Endothelial cell of umbilical vein (primary cell): ENCODE data around the gene HABP2. TPM values are rescaled to one million over a fixed set of nuclear protein-coding genes. Genes with fewer than 3 reads are reported as not detected.

ENCODE experiments used
- BruUV-seq: library from RNA; stranded (reverse); fragments of 400-500 nt; replicated peaks from 2 replicates; lab custom pipeline; 2021; lab: Mats Ljungman, UMichigan
- CTCF ChIA-PET: fragments of 300-600, 350-600 bp; sonication (Branson Sonifier 250); formaldehyde crosslinking; loops from one replicate; lab custom pipeline; 2021; ENCODE audit warnings: antibody characterized with exemption, inconsistent platforms; lab: Charles Lee
- POLR2A ChIA-PET: fragments of 300-600, 350-600 bp; sonication (Branson Sonifier 250); formaldehyde crosslinking; loops from one replicate; lab custom pipeline; 2021; ENCODE audit warnings: antibody characterized with exemption, inconsistent platforms; lab: Charles Lee
- DNase-seq: peaks from one replicate; pipeline ENCODE4 v3.0.0-alpha.2; 2011; ENCODE audit warnings: low read depth, low spot score
- FAIRE-seq: peaks from 2 replicates; lab custom pipeline; 2011; peaks lifted over from hg19 to GRCh38; lab: Jason Lieb, UNC
- H2AFZ ChIP-seq: 2 replicates; pipeline ENCODE4 v1.6.0; 2012; ENCODE audit warnings: low read depth, low read length, control low read depth, inconsistent platforms
- H3K27ac ChIP-seq: 2 replicates; pipeline ENCODE4 v1.5.1; 2011; ENCODE audit warnings: low read depth, mild to moderate bottlenecking, control low read depth, low read length, moderate library complexity; ENCODE audit not compliant: insufficient read depth
- H3K27me3 ChIP-seq, 2 experiments: 2 replicates each; pipeline versions ENCODE4 v1.6.0 to v1.6.1; 2011; ENCODE audit warnings: low read length in 2 of 2, mixed read lengths in 1 of 2; ENCODE audit not compliant: control insufficient read depth in 2 of 2, insufficient read depth in 2 of 2
- H3K36me3 ChIP-seq, 2 experiments: 2 replicates in 1 of 2; 3 replicates in 1 of 2; pipeline ENCODE4 v1.5.1; 2011; ENCODE audit warnings: low read length in 2 of 2, mild to moderate bottlenecking in 1 of 2, moderate library complexity in 1 of 2; ENCODE audit not compliant: control insufficient read depth in 2 of 2, insufficient read depth in 2 of 2; ENCODE audit errors: extremely low read depth in 1 of 2
- H3K4me1 ChIP-seq: 3 replicates; pipeline ENCODE4 v1.5.1; 2011; ENCODE audit warnings: mild to moderate bottlenecking, low read length; ENCODE audit not compliant: control insufficient read depth, insufficient read depth; ENCODE audit errors: extremely low read depth
- H3K4me2 ChIP-seq: 2 replicates; pipeline ENCODE4 v1.6.1; 2011; ENCODE audit warnings: low read length, control low read depth, mixed read lengths; ENCODE audit not compliant: insufficient read depth
- H3K4me3 ChIP-seq, 3 experiments: fragments of 200-600 bp in 1 of 3; sonication (generic), shearing (Covaris generic) in 1 of 3; replicated peaks in 1 of 3; 2 replicates each; pipeline ENCODE4 v1.5.1; 2011 to 2016; ENCODE audit warnings: control low read depth in 3 of 3, low read length in 3 of 3, mild to moderate bottlenecking in 2 of 3, inconsistent platforms in 1 of 3, low read depth in 1 of 3, moderate library complexity in 1 of 3; ENCODE audit not compliant: insufficient read depth in 1 of 3
- H3K79me2 ChIP-seq: 2 replicates; pipeline ENCODE4 v1.6.0; 2012; ENCODE audit warnings: low read length, inconsistent platforms; ENCODE audit not compliant: control insufficient read depth, insufficient read depth
- H3K9ac ChIP-seq: replicated peaks from 2 replicates; pipeline ENCODE3; 2011; ENCODE audit warnings: low read length, control low read depth; ENCODE audit not compliant: insufficient read depth; ENCODE audit errors: extremely low read depth
- H3K9me1 ChIP-seq: replicated peaks from 3 replicates; pipeline ENCODE4 v1.6.0; 2011; ENCODE audit warnings: mild to moderate bottlenecking, low read length; ENCODE audit not compliant: control insufficient read depth, insufficient read depth; ENCODE audit errors: extremely low read depth
- H3K9me3 ChIP-seq: replicated peaks from 2 replicates; pipeline ENCODE4 v1.5.1; 2012; ENCODE audit warnings: low read length, inconsistent platforms; ENCODE audit not compliant: control insufficient read depth, insufficient read depth
- H4K20me1 ChIP-seq: replicated peaks from 2 replicates; pipeline ENCODE3; 2011; ENCODE audit warnings: mild to moderate bottlenecking, low read length; ENCODE audit not compliant: control insufficient read depth, insufficient read depth; ENCODE audit errors: extremely low read depth
- CTCF ChIP-seq, 2 donors: IDR thresholded peaks; 1 replicate in 1 of 2; 2 replicates in 1 of 2; pipeline ENCODE4 v1.5.1; 2011; ENCODE audit warnings: low read length in 2 of 2, mild to moderate bottlenecking in 2 of 2, moderate library complexity in 2 of 2, control low read depth in 1 of 2, inconsistent platforms in 1 of 2, low read depth in 1 of 2; ENCODE audit not compliant: insufficient read depth in 1 of 2; ENCODE audit errors: extremely low read depth in 1 of 2
- EZH2 ChIP-seq: IDR thresholded peaks from 2 replicates; pipeline ENCODE4 v1.6.1; 2012; ENCODE audit warnings: borderline replicate concordance, low read depth, mild to moderate bottlenecking, moderate library complexity, low read length, inconsistent platforms; ENCODE audit not compliant: severe bottlenecking
- FOS ChIP-seq: IDR thresholded peaks from 2 replicates; pipeline ENCODE4 v1.6.1; 2011; ENCODE audit warnings: mild to moderate bottlenecking, low read length, moderate library complexity, borderline replicate concordance; ENCODE audit not compliant: insufficient read depth
- GATA2 ChIP-seq: IDR thresholded peaks from 2 replicates; pipeline ENCODE4 v1.7.0; 2011; ENCODE audit warnings: low read depth, mild to moderate bottlenecking, moderate library complexity, mixed read lengths, low read length; ENCODE audit not compliant: insufficient read length, insufficient read depth
- JUN ChIP-seq: IDR thresholded peaks from 2 replicates; pipeline ENCODE4 v1.6.1; 2011; ENCODE audit warnings: borderline replicate concordance, low read depth; ENCODE audit not compliant: insufficient read length, insufficient read depth
- MAX ChIP-seq: IDR thresholded peaks from 2 replicates; pipeline ENCODE4 v1.6.1; 2011; ENCODE audit not compliant: insufficient read depth, insufficient read length
- MYC ChIP-seq: IDR thresholded peaks from one replicate; pipeline ENCODE4 v1.6.1; 2011; ENCODE audit warnings: mild to moderate bottlenecking, low read depth, low read length
- POLR2A ChIP-seq: IDR thresholded peaks from 2 replicates; pipeline ENCODE4 v1.6.1; 2012; ENCODE audit warnings: low read depth, mild to moderate bottlenecking, control low read depth, low read length
- POLR2AphosphoS5 ChIP-seq: IDR thresholded peaks from 2 replicates; pipeline ENCODE4 v1.6.1; 2012; ENCODE audit warnings: low read depth, mild to moderate bottlenecking, control low read depth, low read length, moderate library complexity; ENCODE audit not compliant: insufficient read depth
- dilution Hi-C: fragments of 300-500 bp; cut with MboI; formaldehyde crosslinking; loops from one replicate; pipeline ENCODE4 v1.15.0; 2019; ENCODE audit warnings: low sequenced_read_pairs; ENCODE audit not compliant: extremely low pct_ligation_motif_present
- intact Hi-C: fragments of 100-400 bp; cut with micrococcal nuclease; formaldehyde crosslinking; loops from one replicate; pipeline ENCODE4 v1.10.0; 2022
- polyA plus RNA-seq, 4 experiments: library from polyadenylated mRNA; depleted of rRNA in 3 of 4; stranded (reverse) in 3 of 4; unstranded in 1 of 4; fragments of >200 nt; gene quantifications; 2 replicates each; pipeline versions ENCODE4 v1.2.1 to v1.2.3, GENCODE V29; 2011 to 2012; ENCODE audit warnings: missing spikeins in 1 of 4
- total RNA-seq: library from RNA; stranded (reverse); gene quantifications from 2 replicates; pipeline ENCODE4 v1.2.3, GENCODE V29; 2021

HABP2 gene
- total and polyA plus RNA-seq, 2 donors (not counting 3 experiments of a cell fraction or from before 2014, with no cell fraction given): 0.04 TPM; not detected in 1

- H3K4me3 ChIP-seq: no peak overlapping the region
- no peaks in the 10 kb centered on the region for H3K9me1 ChIP-seq
- CTCF ChIA-PET: interaction anchor here (0.6 to 1.2 kb wide), 5 partner anchors 10 to 1046 kb away, joined by 3 to 4 read pairs (median 3); no protein-coding TSS in a partner anchor
- H2AFZ ChIP-seq: no peak overlapping the region
- BruUV-seq: no TSS peak
- DNase-seq (no peak), FAIRE-seq (no peak)
- H3K79me2 ChIP-seq: no peaks in the 10 kb centered on the region
- POLR2A ChIA-PET: no interaction called here
- TF ChIP-seq FOS: no peak
- intact Hi-C loops (no loop called here), dilution Hi-C loops (no loop called here)
- H4K20me1 ChIP-seq: no peaks in the 10 kb centered on the region
- no peaks in the 10 kb centered on the region for H3K4me1 ChIP-seq
- no peaks in the 10 kb centered on the region for H3K9me3 ChIP-seq
- H3K36me3 ChIP-seq: no peaks in the 10 kb centered on the region
- no peak overlapping the region for H3K27ac ChIP-seq
- H3K9ac ChIP-seq: no peak overlapping the region
- H3K4me2 ChIP-seq: no peak overlapping the region
- H3K27me3 ChIP-seq: peaks cover 0 to under 1% of the 10 kb centered on the region in 2 experiments
Observed at GRCh38 chr10:113517901-113518260, 35.0 kb upstream of the HABP2 start.

GRCh38 chr10:113518415-113518814, 34.4 kb upstream of the HABP2 start:
- no peak overlapping the region for H3K4me3 ChIP-seq
- BruUV-seq: no TSS peak
- H3K9me3 ChIP-seq: no peaks in the 10 kb centered on the region
- no peaks in the 10 kb centered on the region for H3K4me1 ChIP-seq
- dilution Hi-C loops (no loop called here), intact Hi-C loops (no loop called here)
- H3K79me2 ChIP-seq: no peaks in the 10 kb centered on the region
- TF ChIP-seq POLR2A (no peak), CTCF (IDR thresholded peaks at IDR 0.05; ENCODE audit: extremely low read depth in 1 of 2, insufficient read depth in 1 of 2, low read depth in 1 of 2, low read length in 2 of 2) (no peak), POLR2AphosphoS5 (no peak), MYC (no peak), FOS (no peak), EZH2 (no peak), GATA2 (no peak), JUN (no peak), MAX (no peak)
- H3K9me1 ChIP-seq: no peaks in the 10 kb centered on the region
- no peak overlapping the region for H3K27ac ChIP-seq
- no peak for DNase-seq
- no peaks in the 10 kb centered on the region for H4K20me1 ChIP-seq
- ChIA-PET POLR2A (no interaction called here), CTCF (interaction anchor here (0.8 to 1.2 kb wide), 3 partner anchors 11 to 45 kb away, joined by 3 to 4 read pairs (median 3); no protein-coding TSS in a partner anchor)
- H3K9ac ChIP-seq: no peak overlapping the region
- no peak overlapping the region for H2AFZ ChIP-seq
- H3K36me3 ChIP-seq: no peaks in the 10 kb centered on the region
- FAIRE-seq: no peak
- no peak overlapping the region for H3K4me2 ChIP-seq
- H3K27me3 ChIP-seq: peaks cover 0 to 1% of the 10 kb centered on the region in 2 experiments
